Measurements from ENCODE around the gene RNU1-1.
"Not testable (repeated sequence)": the region's sequence is repeated elsewhere in the genome, so short reads cannot be mapped to it uniquely, and the experiment has no call there.

DNA sequence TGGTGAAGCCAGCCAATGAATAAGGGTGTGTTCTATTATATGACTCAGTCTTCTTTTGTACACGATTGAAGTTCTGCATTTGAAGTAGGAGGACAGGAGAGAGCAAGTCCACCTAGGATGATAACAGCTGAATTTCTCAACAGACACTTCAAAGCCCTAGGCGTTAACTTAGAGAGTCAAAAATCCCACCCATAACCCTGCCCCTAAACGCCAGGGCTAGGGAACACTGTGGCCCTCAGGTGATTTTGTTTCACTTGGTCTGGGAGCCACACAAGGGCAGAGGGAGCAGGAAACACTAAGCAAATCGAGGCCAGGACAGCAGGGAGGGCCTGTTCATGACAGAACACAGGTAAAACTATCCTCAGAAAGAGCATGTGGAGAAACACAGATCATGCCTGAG lies 47.0 kb upstream of the RNU1-1 start:
- TF ChIP-seq, protein P1, sequence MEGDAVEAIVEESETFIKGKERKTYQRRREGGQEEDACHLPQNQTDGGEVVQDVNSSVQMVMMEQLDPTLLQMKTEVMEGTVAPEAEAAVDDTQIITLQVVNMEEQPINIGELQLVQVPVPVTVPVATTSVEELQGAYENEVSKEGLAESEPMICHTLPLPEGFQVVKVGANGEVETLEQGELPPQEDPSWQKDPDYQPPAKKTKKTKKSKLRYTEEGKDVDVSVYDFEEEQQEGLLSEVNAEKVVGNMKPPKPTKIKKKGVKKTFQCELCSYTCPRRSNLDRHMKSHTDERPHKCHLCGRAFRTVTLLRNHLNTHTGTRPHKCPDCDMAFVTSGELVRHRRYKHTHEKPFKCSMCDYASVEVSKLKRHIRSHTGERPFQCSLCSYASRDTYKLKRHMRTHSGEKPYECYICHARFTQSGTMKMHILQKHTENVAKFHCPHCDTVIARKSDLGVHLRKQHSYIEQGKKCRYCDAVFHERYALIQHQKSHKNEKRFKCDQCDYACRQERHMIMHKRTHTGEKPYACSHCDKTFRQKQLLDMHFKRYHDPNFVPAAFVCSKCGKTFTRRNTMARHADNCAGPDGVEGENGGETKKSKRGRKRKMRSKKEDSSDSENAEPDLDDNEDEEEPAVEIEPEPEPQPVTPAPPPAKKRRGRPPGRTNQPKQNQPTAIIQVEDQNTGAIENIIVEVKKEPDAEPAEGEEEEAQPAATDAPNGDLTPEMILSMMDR (IDR thresholded peaks at IDR 0.05; ENCODE audit: insufficient read depth, low read length, poor library complexity, severe bottlenecking): not testable (repeated sequence)
- TF ChIP-seq EZH2phosphoT487 (conservative IDR thresholded peaks at IDR 0.05; ENCODE audit: low read length): not testable (repeated sequence)
